Skeletal muscle tissue (tissue), 4 donors: ENCODE data around the gene PHRF1. TPM values are rescaled to one million over a fixed set of nuclear protein-coding genes. Genes with fewer than 3 reads are reported as not detected.

Source experiments
- H3K27ac ChIP-seq: one replicate; pipeline ENCODE4 v1.7.0; 2013; ENCODE audit warnings: mild to moderate bottlenecking, low read depth, low read length, inconsistent platforms
- H3K27me3 ChIP-seq, 3 donors: one replicate each; pipeline ENCODE4 v1.7.0; 2013; ENCODE audit warnings: low read length in 3 of 3; ENCODE audit not compliant: control insufficient read depth in 3 of 3, insufficient read depth in 3 of 3
- H3K36me3 ChIP-seq, 3 donors: one replicate each; pipeline ENCODE4 v1.7.0; 2013; ENCODE audit warnings: low read length in 3 of 3; ENCODE audit not compliant: control insufficient read depth in 3 of 3, insufficient read depth in 3 of 3
- H3K4me1 ChIP-seq, 3 donors: one replicate each; pipeline ENCODE4 v1.7.0; 2013; ENCODE audit warnings: low read length in 3 of 3, mild to moderate bottlenecking in 3 of 3; ENCODE audit not compliant: control insufficient read depth in 3 of 3, insufficient read depth in 3 of 3
- H3K4me3 ChIP-seq, 3 donors: one replicate each; pipeline ENCODE4 v1.7.0; 2013; ENCODE audit warnings: low read length in 3 of 3
- H3K9ac ChIP-seq, 3 donors: one replicate each; pipeline ENCODE4 v1.7.0; 2013; ENCODE audit warnings: low read length in 3 of 3, mild to moderate bottlenecking in 3 of 3, moderate library complexity in 2 of 3, low read depth in 1 of 3
- H3K9me3 ChIP-seq, 3 donors: one replicate each; pipeline ENCODE4 v1.7.0; 2013; ENCODE audit warnings: low read length in 3 of 3; ENCODE audit not compliant: control insufficient read depth in 3 of 3
- total RNA-seq: library from RNA; depleted of rRNA; stranded (reverse); fragments of >200 nt; gene quantifications from one replicate; pipeline ENCODE4 v1.2.3, GENCODE V29; 2014
- donor health status: Osteomylitis.

The PHRF1 gene
- total RNA-seq, 1 donor from 2014 or later, result 21.9 TPM

- H3K27ac ChIP-seq, result no peak overlapping the region
- H3K9me3 ChIP-seq, result no peaks in the 10 kb centered on the region
- peaks cover 33 to 54% (median 50%) of the 10 kb centered on the region in 3 donors for H3K4me1 ChIP-seq
- H3K27me3 ChIP-seq, result peaks cover 0 to 15% (median 10%) of the 10 kb centered on the region in 3 donors
- no peak overlapping the region for H3K9ac ChIP-seq
- H3K36me3 ChIP-seq, result peaks cover 18 to 25% (median 22%) of the 10 kb centered on the region in 3 donors
- H3K4me3 ChIP-seq, result no peak overlapping the region
Measured at GRCh38 chr11:532986-533585, 43.2 kb upstream of the PHRF1 start.

DNA sequence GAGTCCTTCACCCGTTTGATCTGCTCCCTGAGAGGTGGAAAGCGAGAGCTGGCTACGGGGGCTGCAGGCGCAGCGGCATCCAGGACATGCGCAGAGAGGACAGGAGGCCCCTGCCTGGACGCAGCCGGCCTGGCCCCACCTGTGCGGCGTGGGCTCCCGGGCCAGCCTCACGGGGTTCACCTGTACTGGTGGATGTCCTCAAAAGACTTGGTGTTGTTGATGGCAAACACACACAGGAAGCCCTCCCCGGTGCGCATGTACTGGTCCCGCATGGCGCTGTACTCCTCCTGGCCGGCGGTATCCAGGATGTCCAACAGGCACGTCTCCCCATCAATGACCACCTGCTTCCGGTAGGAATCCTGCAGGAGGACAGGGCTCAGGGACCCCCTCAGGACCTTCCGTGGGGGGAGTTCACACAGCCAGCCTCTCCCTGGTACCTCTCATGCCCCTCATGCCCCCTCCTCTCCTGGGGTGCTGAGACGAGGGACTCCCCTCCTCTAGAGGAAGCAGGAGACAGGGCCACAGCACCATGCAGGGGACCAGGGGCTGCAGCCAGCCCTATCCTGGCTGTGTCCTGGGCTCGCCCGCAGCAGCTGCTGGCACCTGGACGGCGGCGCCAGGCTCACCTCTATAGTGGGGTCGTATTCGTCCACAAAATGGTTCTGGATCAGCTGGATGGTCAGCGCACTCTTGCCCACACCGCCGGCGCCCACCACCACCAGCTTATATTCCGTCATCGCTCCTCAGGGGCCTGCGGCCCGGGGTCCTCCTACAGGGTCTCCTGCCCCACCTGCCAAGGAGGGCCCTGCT is 42.5 kb upstream of the PHRF1 start:
- Histone ChIP-seq H3K36me3 (peaks cover 18 to 25% (median 22%) of the 10 kb centered on the region in 3 donors), H3K4me3 (peak overlapping the region; percentile 50 to 83 (median 81)), H3K27me3 (peaks cover 0 to 22% (median 17%) of the 10 kb centered on the region in 3 donors), H3K9me3 (no peaks in the 10 kb centered on the region), H3K4me1 (peaks cover 32 to 49% (median 45%) of the 10 kb centered on the region in 3 donors), H3K27ac (peak overlapping the region; percentile 88), H3K9ac (peak overlapping the region; percentile 84 to 93 (median 91))

GRCh38 chr11:534396-535209 is 41.7 kb upstream of the PHRF1 start:
- H3K27ac ChIP-seq, result peak overlapping the region; percentile 88
- peak overlapping the region; percentile 84 to 93 (median 91) for H3K9ac ChIP-seq
- no peaks in the 10 kb centered on the region for H3K9me3 ChIP-seq
- H3K27me3 ChIP-seq, result peaks cover 0 to 25% (median 20%) of the 10 kb centered on the region in 3 donors
- peak overlapping the region; percentile 50 to 83 (median 81) for H3K4me3 ChIP-seq
- peaks cover 18 to 25% (median 22%) of the 10 kb centered on the region in 3 donors for H3K36me3 ChIP-seq
- H3K4me1 ChIP-seq, result peaks cover 26 to 41% (median 37%) of the 10 kb centered on the region in 3 donors

DNA sequence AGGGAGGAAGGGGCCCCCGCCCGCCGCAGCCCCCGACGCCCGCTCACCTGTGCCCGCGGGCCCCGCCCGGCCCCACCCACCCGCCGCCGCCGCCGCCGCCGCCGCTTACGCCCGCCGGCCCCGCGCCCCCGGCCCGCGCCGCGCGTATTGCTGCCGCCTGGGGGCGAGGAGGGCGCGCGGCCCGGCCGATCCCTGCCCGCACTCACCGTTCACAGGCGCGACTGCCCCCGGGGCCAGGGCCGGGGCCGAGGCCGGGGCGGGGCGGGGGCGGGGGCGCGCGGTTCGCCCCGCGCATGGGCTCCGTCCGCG is 41.1 kb upstream of the PHRF1 start:
- Histone ChIP-seq H3K36me3 (peaks cover 18 to 25% (median 22%) of the 10 kb centered on the region in 3 donors), H3K9me3 (no peaks in the 10 kb centered on the region), H3K9ac (peak overlapping the region in 1 of 3 donors; percentile 93), H3K4me3 (peak overlapping the region in 2 of 3 donors; percentile 81 to 83), H3K27me3 (peaks cover 0 to 25% (median 25%) of the 10 kb centered on the region in 3 donors), H3K27ac (peak overlapping the region; percentile 88), H3K4me1 (peaks cover 26 to 41% (median 36%) of the 10 kb centered on the region in 3 donors)

- Histone ChIP-seq H3K4me1 (peaks cover 26 to 41% (median 36%) of the 10 kb centered on the region in 3 donors), H3K9ac (peak within 1 kb of the TSS; percentile 84 to 93 (median 91)), H3K27me3 (peaks cover 0 to 26% (median 25%) of the 10 kb centered on the region in 3 donors), H3K9me3 (no peaks in the 10 kb centered on the region), H3K4me3 (peak within 1 kb of the TSS; percentile 50 to 83 (median 81)), H3K27ac (peak within 1 kb of the TSS; percentile 88), H3K36me3 (peaks cover 18 to 25% (median 22%) of the 10 kb centered on the region in 3 donors)
Measured at GRCh38 chr11:535519-536454, 40.5 kb upstream of the PHRF1 start, which contains the start of gene HRAS. HRAS (minus strand) TSS chr11:535576.

- H3K4me1 ChIP-seq, result peaks cover 26 to 41% (median 36%) of the 10 kb centered on the region in 3 donors
Measured at GRCh38 chr11:536841-537621, 39.2 kb upstream of the PHRF1 start, which contains the start of gene LRRC56. LRRC56 (plus strand) TSS chr11:537527; CDS start chr11:540685, 3,158 bp downstream.

GRCh38 chr11:537622-538430 is 38.4 kb upstream of the PHRF1 start:
- H3K9me3 ChIP-seq, result no peaks in the 10 kb centered on the region
- H3K36me3 ChIP-seq, result peaks cover 4 to 9% (median 8%) of the 10 kb centered on the region in 3 donors
- H3K4me1 ChIP-seq, result peaks cover 26 to 36% (median 36%) of the 10 kb centered on the region in 3 donors
- peak overlapping the region in 2 of 3 donors; percentile 14 to 61 for H3K4me3 ChIP-seq
- H3K27me3 ChIP-seq, result peaks cover 0 to 30% (median 25%) of the 10 kb centered on the region in 3 donors
- no peak overlapping the region for H3K27ac ChIP-seq
- H3K9ac ChIP-seq, result peak overlapping the region; percentile 10 to 57 (median 23)

More at GRCh38 chr11:536841-537621, 39.2 kb upstream of the PHRF1 start, which contains the start of gene LRRC56:
- no peak within 1 kb of the TSS for H3K27ac ChIP-seq
- peaks cover 0 to 30% (median 25%) of the 10 kb centered on the region in 3 donors for H3K27me3 ChIP-seq
- H3K4me3 ChIP-seq, result peak within 1 kb of the TSS; percentile 14 to 61 (median 56)
- peak within 1 kb of the TSS; percentile 10 to 57 (median 23) for H3K9ac ChIP-seq
- no peaks in the 10 kb centered on the region for H3K9me3 ChIP-seq
- H3K36me3 ChIP-seq, result peaks cover 11 to 17% (median 15%) of the 10 kb centered on the region in 3 donors
